HepG2 (cell line): ENCODE results near the gene IRF5. TPM values are rescaled to one million over a fixed set of nuclear protein-coding genes. Genes with fewer than 3 reads are reported as not detected.

Experiments used
- ATAC-seq: fragments of 200-7000 bp; cut with Tn5 transposase; 3 replicates; pipeline ENCODE4 v1.9.1; 2020; ENCODE audit warnings: mild to moderate bottlenecking, moderate library complexity
- BruUV-seq: library from RNA; stranded (reverse); fragments of 400-500 nt; replicated peaks from 2 replicates; lab custom pipeline; 2021; lab: Mats Ljungman, UMichigan
- CTCF ChIA-PET: fragments of 300-600 bp; formaldehyde crosslinking; extraction: SDS; loops from one replicate; lab custom pipeline; 2021; ENCODE audit warnings: low total read pairs, inconsistent platforms, low intra/inter-chr PET ratio; lab: Yijun Ruan, JAX
- POLR2A ChIA-PET: fragments of 350-600 bp; sonication (Branson Sonifier 250); formaldehyde crosslinking; loops from one replicate; lab custom pipeline; 2020; ENCODE audit warnings: antibody characterized with exemption, inconsistent platforms; lab: Yijun Ruan, JAX
- DNase-seq: peaks from one replicate; pipeline ENCODE4 v3.0.0-alpha.2; 2015; ENCODE audit warnings: low spot score
- FAIRE-seq: peaks from 3 replicates; lab custom pipeline; 2011; peaks lifted over from hg19 to GRCh38; lab: Jason Lieb, UNC
- H2AFZ ChIP-seq: one replicate; pipeline ENCODE4 v1.6.1; 2011; ENCODE audit warnings: low read length, inconsistent platforms
- H3K27ac ChIP-seq: fragments of 300-600 bp; 3 replicates; pipeline ENCODE4 v1.8.0; 2011; ENCODE audit warnings: mixed run types, mild to moderate bottlenecking, mixed read lengths, low read length, inconsistent platforms; ENCODE audit not compliant: insufficient read depth; ENCODE audit errors: extremely low read length
- H3K27me3 ChIP-seq, 2 experiments: fragments of 200-600 bp in 1 of 2; 2 replicates in 1 of 2; 3 replicates in 1 of 2; pipeline versions ENCODE4 v1.6.0 to v1.8.0; 2011; ENCODE audit warnings: low read length in 2 of 2, mild to moderate bottlenecking in 2 of 2, moderate library complexity in 2 of 2, inconsistent platforms in 1 of 2; ENCODE audit not compliant: insufficient read depth in 2 of 2, control insufficient read depth in 1 of 2
- H3K36me3 ChIP-seq, 2 experiments: fragments of 200-600 bp in 1 of 2; replicated peaks in 1 of 2; 2 replicates in 1 of 2; 3 replicates in 1 of 2; pipeline versions ENCODE4 v1.5.1 to v1.8.0; 2011; ENCODE audit warnings: low read length in 2 of 2, inconsistent platforms in 1 of 2; ENCODE audit not compliant: insufficient read depth in 2 of 2, control insufficient read depth in 1 of 2
- H3K4me1 ChIP-seq: 2 replicates; pipeline ENCODE4 v1.5.1; 2012; ENCODE audit warnings: low read length, inconsistent platforms; ENCODE audit not compliant: insufficient read depth
- H3K4me2 ChIP-seq: 2 replicates; pipeline ENCODE4 v1.6.0; 2011; ENCODE audit warnings: low read depth, low read length, inconsistent platforms
- H3K4me3 ChIP-seq, 3 experiments: fragments of 200-600 bp in 1 of 3; sonication (generic), shearing (Covaris generic) in 1 of 3; replicated peaks in 1 of 3; 2 replicates each; pipeline ENCODE4 v1.5.1; 2011 to 2016; ENCODE audit warnings: low read length in 3 of 3, inconsistent platforms in 2 of 3, low read depth in 2 of 3, mild to moderate bottlenecking in 2 of 3, control low read depth in 1 of 3, mixed read lengths in 1 of 3; ENCODE audit not compliant: insufficient read depth in 1 of 3
- H3K79me2 ChIP-seq: one replicate; pipeline ENCODE4 v1.6.1; 2011; ENCODE audit warnings: low read length, inconsistent platforms; ENCODE audit not compliant: insufficient read depth
- H3K9ac ChIP-seq: 2 replicates; pipeline ENCODE4 v1.6.0; 2011; ENCODE audit warnings: mild to moderate bottlenecking, low read depth, low read length, inconsistent platforms; ENCODE audit not compliant: insufficient read depth
- H3K9me3 ChIP-seq: 2 replicates; pipeline ENCODE4 v1.5.1; 2012; ENCODE audit warnings: mild to moderate bottlenecking, low read length
- H4K20me1 ChIP-seq: 2 replicates; pipeline ENCODE4 v1.6.0; 2011; ENCODE audit warnings: inconsistent platforms, mild to moderate bottlenecking, low read length, moderate library complexity; ENCODE audit not compliant: insufficient read depth
- GABPA ChIP-seq, 2 experiments: IDR thresholded peaks; 2 replicates each; pipeline ENCODE4 v1.6.1; 2011 to 2016; ENCODE audit warnings: low read depth in 2 of 2, low read length in 1 of 2, missing biosample characterization in 1 of 2, missing genetic modification characterization in 1 of 2
- STAG1 ChIP-seq: sonication (generic); formaldehyde crosslinking; IDR thresholded peaks from 2 replicates; pipeline ENCODE4 v1.4.0; 2020; ENCODE audit warnings: missing genetic modification reagents
- ZNF543 ChIP-seq: sonication (generic); formaldehyde crosslinking; IDR thresholded peaks from 2 replicates; pipeline ENCODE4 v1.4.0; 2020; ENCODE audit warnings: mild to moderate bottlenecking, missing genetic modification reagents
- WGBS: methylation state at CpG from one replicate; pipeline ENCODE4 v1.1.6; 2017; ENCODE audit warnings: low lambda C conversion rate; 5-methylcytosine and 5-hydroxymethylcytosine counted together
- in situ Hi-C: cut with HindIII; loops from 2 replicates; pipeline ENCODE4 v1.10.0; 2017; ENCODE audit warnings: low pct_unique_long_range_greater_than_20kb; ENCODE audit not compliant: extremely low pct_ligation_motif_present
- intact Hi-C: fragments of 100-400 bp; cut with micrococcal nuclease; formaldehyde crosslinking; loops from one replicate; pipeline ENCODE4 v1.10.0; 2022; ENCODE audit not compliant: unreplicated experiment
- polyA plus RNA-seq, 8 experiments: library from polyadenylated mRNA; depleted of rRNA in 3 of 8; stranded (reverse) in 7 of 8; unstranded in 1 of 8; fragments of >200 nt; fragmentation: Illumina TruSeq in 4 of 8; extraction: Trizol in 4 of 8; gene quantifications; 2 replicates each; pipeline versions ENCODE4 v1.2.1 to v1.2.3, GENCODE V29; 2011 to 2016; ENCODE audit warnings: low read depth in 4 of 8, missing spikeins in 1 of 8, mixed read lengths in 1 of 8; ENCODE audit not compliant: insufficient read depth in 1 of 8
- total RNA-seq, 5 experiments: library from RNA; depleted of rRNA; stranded (reverse); fragments of >200 nt; fragmentation: Illumina TruSeq; extraction: Trizol; gene quantifications; 2 replicates each; pipeline ENCODE4 v1.2.3, GENCODE V29; 2016; ENCODE audit warnings: low read depth in 1 of 5
- TF ChIP-seq, protein P1 (sequence below): sonication (generic); formaldehyde crosslinking; IDR thresholded peaks from 2 replicates; pipeline ENCODE4 v1.4.0; 2020; ENCODE audit warnings: missing genetic modification reagents
- TF ChIP-seq, protein P2 (sequence below): sonication (generic); formaldehyde crosslinking; IDR thresholded peaks from 2 replicates; pipeline ENCODE4 v1.5.0; 2020; ENCODE audit warnings: mild to moderate bottlenecking, missing genetic modification reagents, moderate library complexity

IRF5 gene
- total and polyA plus RNA-seq, 2 of the 13 experiments (the other 11 are each of a cell fraction or from before 2014, with no cell fraction given): 2.0 to 2.9 TPM

DNA sequence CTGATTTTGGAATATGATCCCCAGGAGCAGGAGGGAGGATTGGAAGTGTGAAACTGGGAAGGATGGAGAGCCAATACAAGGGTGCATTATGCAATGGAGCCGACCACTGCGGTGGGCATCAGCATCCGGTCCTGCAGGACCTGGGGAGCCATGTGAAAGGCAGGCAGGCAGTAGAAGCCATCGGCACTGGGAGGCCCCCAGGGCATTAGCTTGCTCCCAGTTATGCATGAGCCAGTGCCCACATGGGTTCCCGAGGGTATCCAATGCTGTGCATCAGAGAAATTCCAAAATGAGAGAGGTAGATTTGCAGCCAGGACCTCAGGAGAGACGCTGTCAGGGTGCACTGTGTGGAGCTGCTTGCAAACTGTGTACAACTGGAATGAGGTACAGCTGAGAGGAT is 18.5 kb upstream of the IRF5 start (continued):
- no peak for TF ChIP-seq ZNF543 (CRISPR knock-in tag)

DNA sequence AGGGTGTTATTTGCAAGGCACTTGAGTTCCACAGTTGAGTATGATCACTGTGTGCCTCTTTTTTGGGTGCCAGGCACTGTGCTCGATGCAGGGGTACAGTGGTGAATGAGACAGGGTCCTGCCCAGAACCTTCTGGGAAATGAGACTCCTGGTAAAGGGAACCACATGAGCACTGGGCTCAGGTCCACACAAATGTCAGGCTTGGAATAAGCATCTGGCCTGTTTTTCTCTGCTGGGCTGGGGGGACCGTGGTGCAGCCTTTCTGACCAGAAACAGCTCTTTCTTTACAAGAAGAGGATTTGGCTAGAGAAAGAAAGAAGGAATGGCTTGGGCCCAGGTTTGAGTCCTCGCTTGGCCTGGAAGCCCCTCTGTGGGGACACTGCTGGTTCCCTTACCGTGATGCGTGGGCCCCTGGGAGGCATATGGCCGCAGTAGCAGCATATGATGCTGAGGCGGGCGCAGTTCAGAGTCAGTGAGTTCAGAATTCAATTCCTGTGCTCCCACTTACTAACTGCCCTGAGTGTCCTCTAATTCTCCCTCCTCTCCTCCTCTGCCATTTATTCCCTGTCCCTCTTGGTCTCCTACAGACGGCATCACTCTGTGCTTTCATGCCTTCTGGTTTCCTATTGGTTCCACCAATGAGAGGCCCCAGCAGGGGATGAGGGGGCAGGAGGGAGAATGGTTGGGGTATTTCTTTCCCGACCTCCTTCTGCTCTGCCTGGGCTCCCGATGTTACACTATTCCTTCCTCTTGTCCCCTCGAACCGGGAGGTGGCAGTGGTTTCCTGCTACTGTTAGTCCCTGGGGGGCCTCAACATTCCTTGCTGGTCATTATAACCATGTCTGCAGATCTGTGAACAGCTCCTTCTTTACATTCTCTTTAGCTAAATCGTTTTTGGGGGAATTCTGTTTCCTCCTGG is 17.6 kb upstream of the IRF5 start:
- H3K4me1 ChIP-seq: no peaks in the 10 kb centered on the region
- ATAC-seq (peak; percentile 60), FAIRE-seq (no peak)
- 35% methylated on average over 12 of the region's 14 CpGs for WGBS
- no TSS peak for BruUV-seq
- H3K27ac ChIP-seq: no peak overlapping the region
- H3K27me3 ChIP-seq: peaks cover 4 to 39% of the 10 kb centered on the region in 2 experiments; a peak in 4 of 5 replicates
- CTCF ChIA-PET: no interaction called here
- H3K4me3 ChIP-seq: no peak overlapping the region
- no peaks in the 10 kb centered on the region for H3K79me2 ChIP-seq
- H4K20me1 ChIP-seq: no peaks in the 10 kb centered on the region
- intact Hi-C loops: no loop called here
- TF ChIP-seq, protein P1, sequence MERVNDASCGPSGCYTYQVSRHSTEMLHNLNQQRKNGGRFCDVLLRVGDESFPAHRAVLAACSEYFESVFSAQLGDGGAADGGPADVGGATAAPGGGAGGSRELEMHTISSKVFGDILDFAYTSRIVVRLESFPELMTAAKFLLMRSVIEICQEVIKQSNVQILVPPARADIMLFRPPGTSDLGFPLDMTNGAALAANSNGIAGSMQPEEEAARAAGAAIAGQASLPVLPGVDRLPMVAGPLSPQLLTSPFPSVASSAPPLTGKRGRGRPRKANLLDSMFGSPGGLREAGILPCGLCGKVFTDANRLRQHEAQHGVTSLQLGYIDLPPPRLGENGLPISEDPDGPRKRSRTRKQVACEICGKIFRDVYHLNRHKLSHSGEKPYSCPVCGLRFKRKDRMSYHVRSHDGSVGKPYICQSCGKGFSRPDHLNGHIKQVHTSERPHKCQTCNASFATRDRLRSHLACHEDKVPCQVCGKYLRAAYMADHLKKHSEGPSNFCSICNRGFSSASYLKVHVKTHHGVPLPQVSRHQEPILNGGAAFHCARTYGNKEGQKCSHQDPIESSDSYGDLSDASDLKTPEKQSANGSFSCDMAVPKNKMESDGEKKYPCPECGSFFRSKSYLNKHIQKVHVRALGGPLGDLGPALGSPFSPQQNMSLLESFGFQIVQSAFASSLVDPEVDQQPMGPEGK (CRISPR knock-in tag): peak; percentile 54; the same call in 1 of the 2 replicates
- TF ChIP-seq, protein P2, sequence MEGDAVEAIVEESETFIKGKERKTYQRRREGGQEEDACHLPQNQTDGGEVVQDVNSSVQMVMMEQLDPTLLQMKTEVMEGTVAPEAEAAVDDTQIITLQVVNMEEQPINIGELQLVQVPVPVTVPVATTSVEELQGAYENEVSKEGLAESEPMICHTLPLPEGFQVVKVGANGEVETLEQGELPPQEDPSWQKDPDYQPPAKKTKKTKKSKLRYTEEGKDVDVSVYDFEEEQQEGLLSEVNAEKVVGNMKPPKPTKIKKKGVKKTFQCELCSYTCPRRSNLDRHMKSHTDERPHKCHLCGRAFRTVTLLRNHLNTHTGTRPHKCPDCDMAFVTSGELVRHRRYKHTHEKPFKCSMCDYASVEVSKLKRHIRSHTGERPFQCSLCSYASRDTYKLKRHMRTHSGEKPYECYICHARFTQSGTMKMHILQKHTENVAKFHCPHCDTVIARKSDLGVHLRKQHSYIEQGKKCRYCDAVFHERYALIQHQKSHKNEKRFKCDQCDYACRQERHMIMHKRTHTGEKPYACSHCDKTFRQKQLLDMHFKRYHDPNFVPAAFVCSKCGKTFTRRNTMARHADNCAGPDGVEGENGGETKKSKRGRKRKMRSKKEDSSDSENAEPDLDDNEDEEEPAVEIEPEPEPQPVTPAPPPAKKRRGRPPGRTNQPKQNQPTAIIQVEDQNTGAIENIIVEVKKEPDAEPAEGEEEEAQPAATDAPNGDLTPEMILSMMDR (CRISPR knock-in tag): peak; percentile 48
- TF ChIP-seq GABPA (IDR thresholded peaks at IDR 0.05; ENCODE audit: low read depth, low read length) (no peak), GABPA (CRISPR knock-in tag; IDR thresholded peaks at IDR 0.05; ENCODE audit: low read depth) (no peak), STAG1 (CRISPR knock-in tag) (peak; percentile 51)
- TF ChIP-seq, all 625 proteins: peak for 3
- Histone ChIP-seq H3K36me3 (no peaks in the 10 kb centered on the region), H3K9ac (no peak overlapping the region), H2AFZ (no peak overlapping the region), H3K4me2 (no peak overlapping the region), H3K9me3 (no peaks in the 10 kb centered on the region)
- in situ Hi-C loops: no loop called here
- no peak for DNase-seq
- POLR2A ChIA-PET: no interaction called here
